GM12873 (cell line): ENCODE results near the gene WIZ.

Experiments used
- TF ChIP-seq, protein P1 (sequence below): IDR thresholded peaks from 2 replicates; pipeline ENCODE4 v1.5.1; 2012; ENCODE audit warnings: low read depth, mild to moderate bottlenecking, moderate library complexity, low read length, control low read depth; ENCODE audit not compliant: insufficient read depth; ENCODE audit errors: missing control alignments

The WIZ gene

DNA sequence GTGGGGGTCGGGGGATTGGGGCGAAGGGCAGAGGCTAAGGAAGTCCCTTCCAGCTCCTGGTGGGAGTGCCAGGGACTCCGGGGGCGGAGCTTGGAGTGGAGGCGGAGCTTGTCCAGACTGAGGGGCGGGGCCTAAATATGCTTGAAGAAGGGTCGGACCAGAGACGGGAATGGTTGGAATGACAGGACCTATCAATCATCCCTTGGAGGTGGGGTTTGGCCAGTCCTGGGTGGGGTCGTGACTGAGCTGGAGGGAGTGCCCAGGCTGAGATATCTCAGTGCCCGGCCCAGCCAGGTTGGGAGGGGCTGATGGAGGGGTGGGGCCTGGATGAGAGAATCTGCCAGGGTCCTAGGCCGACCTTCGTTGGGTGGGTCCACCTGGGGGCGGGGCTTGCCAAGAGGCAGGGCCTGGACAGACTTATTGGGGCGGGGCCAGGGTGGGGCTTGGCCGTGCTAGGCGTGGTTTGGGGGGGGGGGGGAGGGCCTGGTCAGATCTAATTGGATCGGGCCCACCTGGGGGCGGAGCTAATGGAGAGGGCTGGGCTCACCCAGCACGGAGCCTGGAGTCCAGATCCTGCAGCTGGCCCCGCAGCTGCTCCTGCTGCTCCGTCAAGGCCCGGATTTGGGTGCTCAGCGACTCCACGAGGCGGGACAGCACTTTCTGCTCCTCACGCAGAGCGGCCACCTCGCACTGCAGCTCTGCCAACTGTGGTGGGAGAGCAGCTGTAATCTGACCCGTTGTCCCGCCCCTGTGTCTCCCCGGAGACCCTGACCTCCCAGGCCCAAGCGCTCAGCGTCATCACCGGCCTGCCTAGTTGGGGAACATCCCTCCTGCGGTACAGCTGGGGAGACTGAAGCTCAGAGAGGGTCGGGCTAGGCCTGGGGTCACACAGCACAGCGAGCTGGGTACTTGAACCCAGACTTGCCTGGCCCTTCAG is 2.6 kb upstream of the WIZ start:
- TF ChIP-seq, protein P1, sequence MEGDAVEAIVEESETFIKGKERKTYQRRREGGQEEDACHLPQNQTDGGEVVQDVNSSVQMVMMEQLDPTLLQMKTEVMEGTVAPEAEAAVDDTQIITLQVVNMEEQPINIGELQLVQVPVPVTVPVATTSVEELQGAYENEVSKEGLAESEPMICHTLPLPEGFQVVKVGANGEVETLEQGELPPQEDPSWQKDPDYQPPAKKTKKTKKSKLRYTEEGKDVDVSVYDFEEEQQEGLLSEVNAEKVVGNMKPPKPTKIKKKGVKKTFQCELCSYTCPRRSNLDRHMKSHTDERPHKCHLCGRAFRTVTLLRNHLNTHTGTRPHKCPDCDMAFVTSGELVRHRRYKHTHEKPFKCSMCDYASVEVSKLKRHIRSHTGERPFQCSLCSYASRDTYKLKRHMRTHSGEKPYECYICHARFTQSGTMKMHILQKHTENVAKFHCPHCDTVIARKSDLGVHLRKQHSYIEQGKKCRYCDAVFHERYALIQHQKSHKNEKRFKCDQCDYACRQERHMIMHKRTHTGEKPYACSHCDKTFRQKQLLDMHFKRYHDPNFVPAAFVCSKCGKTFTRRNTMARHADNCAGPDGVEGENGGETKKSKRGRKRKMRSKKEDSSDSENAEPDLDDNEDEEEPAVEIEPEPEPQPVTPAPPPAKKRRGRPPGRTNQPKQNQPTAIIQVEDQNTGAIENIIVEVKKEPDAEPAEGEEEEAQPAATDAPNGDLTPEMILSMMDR, result no peak

DNA sequence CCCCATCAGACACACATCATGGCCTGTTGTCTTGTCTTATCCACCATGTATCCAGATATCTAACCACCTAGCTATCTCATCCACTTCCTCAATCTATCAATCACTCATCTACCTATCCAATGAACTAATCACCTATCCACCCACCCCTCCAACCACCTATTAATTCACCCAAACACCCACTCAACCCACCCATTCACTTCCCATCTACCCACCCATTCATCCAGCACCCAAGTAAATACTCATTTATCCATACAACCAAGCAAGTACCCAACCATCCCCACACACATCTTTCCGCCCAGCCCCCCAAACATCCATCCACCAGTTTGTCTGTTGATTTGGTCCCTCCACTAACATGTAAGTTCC is 753 bp upstream of the WIZ start:
- TF ChIP-seq, protein P1, result no peak

DNA sequence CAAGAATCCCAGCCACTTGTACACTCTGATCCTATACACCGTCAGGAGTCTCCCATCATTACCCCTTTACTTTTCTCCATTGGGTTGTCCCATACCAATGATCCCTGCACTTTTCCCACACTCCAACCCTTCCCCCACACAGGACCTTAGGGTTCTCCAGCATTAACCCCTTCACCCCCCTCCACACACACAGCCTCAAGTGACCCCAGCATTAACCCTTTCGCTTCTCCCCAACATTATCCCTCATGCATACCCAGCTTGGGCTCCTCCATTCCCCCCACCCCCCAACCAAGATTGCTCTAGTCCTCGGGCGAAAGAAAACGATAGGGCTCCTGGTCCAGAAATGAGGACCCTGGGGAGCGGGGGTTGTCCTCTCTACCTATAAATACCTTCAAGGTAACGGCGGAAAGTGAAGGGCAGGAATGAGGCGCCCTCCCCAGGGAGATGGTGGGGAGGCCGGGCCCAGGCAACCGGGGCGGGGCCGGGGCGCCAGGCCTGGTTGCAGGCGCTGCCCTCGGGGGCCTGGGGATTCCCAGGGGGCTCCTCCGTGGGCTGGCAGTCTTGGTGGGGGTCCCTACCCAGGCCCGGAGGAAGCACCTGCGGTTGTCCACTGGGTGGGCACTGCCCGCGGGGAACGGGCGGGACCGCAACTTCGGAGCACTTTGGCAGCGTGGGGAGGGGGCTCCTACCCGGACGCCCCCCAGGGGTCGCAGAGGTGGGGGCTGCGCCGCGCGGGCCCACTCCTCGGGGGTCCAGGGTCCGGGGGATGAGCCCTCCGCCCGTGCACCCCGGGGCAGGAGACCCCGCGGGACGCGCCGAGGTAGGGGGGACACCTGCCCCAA is 757 bp downstream of the WIZ start:
- TF ChIP-seq, protein P1, result no peak

DNA sequence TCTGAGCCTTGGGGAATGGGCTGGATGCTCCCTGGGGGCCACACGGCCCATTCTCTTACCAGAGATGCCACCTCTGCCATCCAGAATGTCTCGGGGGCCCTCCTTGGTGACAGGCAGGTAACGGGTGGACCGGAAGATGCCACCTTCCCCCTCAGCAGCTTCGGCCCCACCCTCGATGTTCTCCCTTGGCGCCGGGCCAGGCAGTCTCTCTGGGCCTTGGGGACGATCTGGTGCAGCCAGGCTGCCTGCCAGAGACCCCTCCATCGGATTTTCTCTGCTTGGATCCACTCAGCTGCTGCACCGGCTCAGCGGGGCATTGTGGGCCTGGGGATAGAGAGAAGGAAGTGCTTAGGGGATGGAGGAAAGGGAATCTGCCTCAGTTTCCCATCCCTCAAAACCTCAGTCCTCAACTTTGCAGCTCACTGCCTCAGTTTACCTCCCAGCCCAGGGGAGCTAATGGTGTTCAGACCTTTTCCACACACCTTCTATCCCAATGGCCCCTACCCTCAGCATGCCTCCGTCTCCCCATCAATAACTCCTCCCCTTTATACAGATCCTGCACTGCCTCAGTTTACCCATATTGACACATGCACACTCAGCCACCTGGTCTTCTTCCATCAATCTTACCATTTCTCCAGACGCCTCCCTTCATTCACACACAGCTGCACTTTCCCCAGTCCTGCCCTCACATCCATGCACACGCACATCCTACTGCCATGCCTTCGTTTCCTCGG is 1.5 kb downstream of the WIZ start:
- TF ChIP-seq, protein P1, result no peak

DNA sequence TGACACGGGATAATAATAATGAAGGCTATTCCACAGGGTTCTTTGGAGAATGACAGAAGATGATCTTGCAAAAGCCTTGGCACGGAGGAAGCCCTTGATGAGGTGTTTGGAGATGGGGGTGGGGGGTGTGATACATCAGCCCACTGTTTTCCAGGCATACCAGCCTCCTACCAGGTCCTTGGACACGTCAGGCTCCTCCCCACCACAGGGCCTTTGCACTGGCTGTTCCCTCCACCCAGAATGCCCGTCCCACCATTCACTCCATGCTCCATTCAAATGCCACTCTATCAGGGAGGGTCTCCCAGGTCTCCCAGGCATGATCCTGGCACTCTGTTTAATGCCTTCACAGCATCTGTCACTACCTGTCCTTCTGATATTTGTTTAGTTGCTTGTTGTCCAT is 2.7 kb downstream of the WIZ start:
- TF ChIP-seq, protein P1, result no peak

DNA sequence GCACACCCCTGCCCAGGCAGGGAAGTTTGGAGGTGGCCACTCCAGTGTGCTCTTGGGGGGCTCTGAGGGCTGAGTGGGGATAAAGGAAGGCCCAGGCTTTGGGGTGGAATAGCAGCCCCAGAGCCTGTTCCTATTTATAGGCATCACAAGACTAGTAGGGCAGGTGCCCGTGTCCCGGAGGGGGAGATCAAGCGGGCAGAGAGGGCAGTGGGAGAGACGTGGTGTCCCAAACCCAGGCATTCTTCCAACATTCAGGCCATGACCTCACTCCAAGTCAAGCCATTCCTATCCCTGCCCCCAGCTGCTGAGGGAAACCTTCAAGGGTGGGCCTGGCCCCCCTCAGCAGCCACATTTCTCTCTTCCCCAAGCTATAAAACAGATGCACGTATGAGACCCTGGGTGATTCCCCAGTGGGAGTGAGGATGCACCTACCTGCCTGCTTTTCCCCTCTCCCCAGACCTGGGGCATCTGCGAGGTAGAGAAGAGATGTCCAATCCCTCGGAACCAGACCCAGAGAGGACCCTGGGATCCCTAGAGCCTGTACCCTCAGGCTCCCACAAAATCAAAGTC is 3.9 kb downstream of the WIZ start:
- TF ChIP-seq, protein P1, result no peak
